Stomach (tissue), 9 donors: Measurements from ENCODE around the gene FREM2. TPM values are rescaled to one million over a fixed set of nuclear protein-coding genes. Genes with fewer than 3 reads are reported as not detected.

Source experiments
- DNase-seq, 2 donors: peaks; one replicate each; pipeline versions ENCODE4 v3.0.0 to v3.0.0-alpha.2; 2013 to 2019
- H3K27ac ChIP-seq, 5 donors: fragments of 200-600 bp in 4 of 5; sonication (generic) in 4 of 5; one replicate each; pipeline ENCODE4 v1.5.1; 2013 to 2019; ENCODE audit warnings: mild to moderate bottlenecking in 1 of 5, moderate library complexity in 1 of 5
- H3K27me3 ChIP-seq, 3 donors: fragments of 200-600 bp; sonication (generic); one replicate each; pipeline ENCODE4 v1.5.1; 2017 to 2019; ENCODE audit warnings: mixed run types in 1 of 3
- H3K36me3 ChIP-seq, 4 donors: fragments of 200-600 bp; sonication (generic); 1 replicate in 3 of 4; 2 replicates in 1 of 4; pipeline ENCODE4 v1.5.1; 2016 to 2019
- H3K4me1 ChIP-seq, 4 donors: fragments of 200-600 bp; sonication (generic); one replicate each; pipeline ENCODE4 v1.5.1; 2016 to 2019
- H3K4me3 ChIP-seq, 4 donors: fragments of 200-600 bp; sonication (generic) in 3 of 4; one replicate each; pipeline ENCODE4 v1.5.1; 2016 to 2019; ENCODE audit warnings: mild to moderate bottlenecking in 1 of 4
- H3K9me3 ChIP-seq, 4 donors: fragments of 200-600 bp; sonication (generic); one replicate each; pipeline ENCODE4 v1.5.1; 2016 to 2019
- CTCF ChIP-seq, 7 experiments: fragments of 450-650 bp in 4 of 7; fragments of 200-600 bp in 3 of 7; sonication (generic) in 3 of 7; IDR thresholded peaks; one replicate each; pipeline ENCODE4 v1.5.1; 2016 to 2019; ENCODE audit warnings: antibody characterized with exemption in 7 of 7, control low read depth in 2 of 7, mild to moderate bottlenecking in 1 of 7
- EP300 ChIP-seq: sonication (generic); formaldehyde crosslinking; IDR thresholded peaks from one replicate; pipeline ENCODE4 v1.6.1; 2017; ENCODE audit warnings: antibody characterized with exemption
- POLR2A ChIP-seq, 4 donors: fragments of 450-650 bp; IDR thresholded peaks; one replicate each; pipeline ENCODE4 v1.6.1; 2016; ENCODE audit warnings: antibody characterized with exemption in 4 of 4, control low read depth in 2 of 4, mild to moderate bottlenecking in 1 of 4, moderate library complexity in 1 of 4
- POLR2AphosphoS5 ChIP-seq, 3 donors: sonication (generic); formaldehyde crosslinking; IDR thresholded peaks; one replicate each; pipeline ENCODE4 v1.6.1; 2016; ENCODE audit warnings: antibody characterized with exemption in 3 of 3
- WGBS, 5 donors: extraction: QIAGEN DNeasy Blood & Tissue Kit in 3 of 5; methylation state at CpG; one replicate each; pipeline versions ENCODE4 v1.1.5 to v1.1.7; 2013 to 2018; 5-methylcytosine and 5-hydroxymethylcytosine counted together
- intact Hi-C: fragments of 100-400 bp; cut with DNase I; formaldehyde crosslinking; loops from one replicate; pipeline ENCODE4 v1.15.1; 2023; ENCODE audit warnings: low total_unique reads
- polyA plus RNA-seq, 3 donors: library from polyadenylated mRNA; stranded (reverse); fragments of 200-250 nt; gene quantifications; one replicate each; pipeline ENCODE4 v1.2.3, GENCODE V29; 2013
- total RNA-seq, 5 donors: library from RNA; depleted of rRNA; stranded (reverse); fragments of >200 nt; gene quantifications; one replicate each; pipeline versions ENCODE4 v1.1.0 to v1.2.3, GENCODE V29; 2014 to 2016
- donor health status: healthy with polysubstance abuse.
- donor health status: Bipolar disorder and iron deficiency.
- donor health status: healthy.

FREM2 gene
- total and polyA plus RNA-seq, 8 donors, result 0.37 to 18.0 (median 1.3) TPM

- intact Hi-C loops, result no loop called here
- 41 to 61% (median 52%) methylated on average over 6 of the region's 6 CpGs for whole genome bisulfite sequencing, 5 donors
- no peak overlapping the region for H3K27ac ChIP-seq
- peak in 1 of 2 donors; percentile 15 for DNase-seq
- H3K27me3 ChIP-seq, result no peaks in the 10 kb centered on the region
- H3K4me1 ChIP-seq, result peaks cover 0 to 8% (median 4%) of the 10 kb centered on the region in 4 donors
- H3K36me3 ChIP-seq, result no peaks in the 10 kb centered on the region
- H3K9me3 ChIP-seq, result no peaks in the 10 kb centered on the region
- TF ChIP-seq POLR2A (IDR thresholded peaks at IDR 0.05) (no peak), CTCF (IDR thresholded peaks at IDR 0.05) (no peak), POLR2AphosphoS5 (IDR thresholded peaks at IDR 0.05) (no peak), EP300 (no peak)
- H3K4me3 ChIP-seq, result no peak overlapping the region
Observed at GRCh38 chr13:38735665-38736440, 49.0 kb downstream of the FREM2 start.

- H3K36me3 ChIP-seq, result no peaks in the 10 kb centered on the region
- H3K27ac ChIP-seq, result no peak overlapping the region
- H3K4me1 ChIP-seq, result no peaks in the 10 kb centered on the region
- no peak overlapping the region for H3K4me3 ChIP-seq
- no peak for DNase-seq
- intact Hi-C loops, result no loop called here
- H3K27me3 ChIP-seq, result no peaks in the 10 kb centered on the region
- 61 to 70% (median 63%) methylated on average over 4 of the region's 4 CpGs for WGBS, 5 donors
- H3K9me3 ChIP-seq, result no peaks in the 10 kb centered on the region
- TF ChIP-seq POLR2A (IDR thresholded peaks at IDR 0.05), result no peak
- TF ChIP-seq POLR2AphosphoS5 (IDR thresholded peaks at IDR 0.05), result no peak
- no peak for TF ChIP-seq CTCF (IDR thresholded peaks at IDR 0.05)
- TF ChIP-seq EP300, result no peak
Observed at GRCh38 chr13:38743466-38743865, 56.6 kb downstream of the FREM2 start.

- intact Hi-C loops, result no loop called here
Observed at GRCh38 chr13:38752686-38753085, 65.8 kb downstream of the FREM2 start.

GRCh38 chr13:38753878-38754277 is 67.0 kb downstream of the FREM2 start:
- H3K4me3 ChIP-seq, result no peak overlapping the region
- no peak overlapping the region for H3K27ac ChIP-seq
- no peaks in the 10 kb centered on the region for H3K9me3 ChIP-seq
- DNase-seq, result no peak
- H3K4me1 ChIP-seq, result no peaks in the 10 kb centered on the region
- intact Hi-C loops, result no loop called here
- H3K27me3 ChIP-seq, result no peaks in the 10 kb centered on the region
- no peaks in the 10 kb centered on the region for H3K36me3 ChIP-seq
- 87 to 98% (median 92%) methylated on average over 2 of the region's 2 CpGs for WGBS, 5 donors
- TF ChIP-seq CTCF (IDR thresholded peaks at IDR 0.05) (no peak), POLR2AphosphoS5 (IDR thresholded peaks at IDR 0.05) (no peak), EP300 (no peak), POLR2A (IDR thresholded peaks at IDR 0.05) (no peak)

More at GRCh38 chr13:38752686-38753085, 65.8 kb downstream of the FREM2 start:
- 44 to 67% (median 55%) methylated on average over 4 to 5 of the region's 5 CpGs for WGBS, 5 donors
- Histone ChIP-seq H3K27ac (no peak overlapping the region), H3K4me1 (no peaks in the 10 kb centered on the region), H3K9me3 (no peaks in the 10 kb centered on the region), H3K4me3 (no peak overlapping the region), H3K27me3 (no peaks in the 10 kb centered on the region), H3K36me3 (no peaks in the 10 kb centered on the region)
- no peak for DNase-seq
- TF ChIP-seq POLR2A (IDR thresholded peaks at IDR 0.05), result no peak

GRCh38 chr13:38755793-38756192 is 68.9 kb downstream of the FREM2 start:
- intact Hi-C loops, result no loop called here

More at GRCh38 chr13:38755793-38756192, 68.9 kb downstream of the FREM2 start:
- WGBS, 5 donors, result 77 to 92% (median 88%) methylated on average over 2 of the region's 2 CpGs
- H3K36me3 ChIP-seq, result no peaks in the 10 kb centered on the region
- no peaks in the 10 kb centered on the region for H3K4me1 ChIP-seq
- H3K9me3 ChIP-seq, result no peaks in the 10 kb centered on the region
- H3K27me3 ChIP-seq, result no peaks in the 10 kb centered on the region
- peak; percentile 43 to 60 for DNase-seq
- H3K4me3 ChIP-seq, result no peak overlapping the region
- TF ChIP-seq CTCF (IDR thresholded peaks at IDR 0.05), result no peak
- no peak for TF ChIP-seq POLR2A (IDR thresholded peaks at IDR 0.05)
- TF ChIP-seq POLR2AphosphoS5 (IDR thresholded peaks at IDR 0.05), result no peak
- H3K27ac ChIP-seq, result no peak overlapping the region
